LNCAP (cell line): ENCODE data around the gene SLC17A3.

Experiments
- TF ChIP-seq, protein P1 (sequence below): fragments of 450-650 bp; IDR thresholded peaks from 2 replicates; pipeline ENCODE4 v1.5.1; 2017; ENCODE audit warnings: mild to moderate bottlenecking

SLC17A3 gene

DNA sequence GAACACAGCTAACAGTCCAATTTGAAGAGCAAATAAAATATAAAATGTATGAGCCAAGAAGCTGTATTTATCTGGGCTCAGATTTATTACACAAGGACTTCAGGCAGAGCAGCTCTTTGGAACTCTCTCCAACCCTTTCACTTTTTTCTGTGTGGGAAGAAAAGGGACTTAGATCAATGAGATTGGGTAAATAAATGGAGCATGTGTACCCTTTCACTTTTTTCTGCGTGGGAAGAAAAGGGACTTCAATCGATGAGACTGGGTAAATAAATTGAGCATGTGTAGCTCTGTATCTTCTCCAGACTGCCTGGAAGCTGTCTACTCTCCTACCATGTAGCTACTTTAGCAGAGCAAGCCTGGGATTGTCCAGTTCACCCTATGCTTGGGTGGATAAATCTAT, 10.7 kb downstream of the SLC17A3 start:
- TF ChIP-seq, protein P1, sequence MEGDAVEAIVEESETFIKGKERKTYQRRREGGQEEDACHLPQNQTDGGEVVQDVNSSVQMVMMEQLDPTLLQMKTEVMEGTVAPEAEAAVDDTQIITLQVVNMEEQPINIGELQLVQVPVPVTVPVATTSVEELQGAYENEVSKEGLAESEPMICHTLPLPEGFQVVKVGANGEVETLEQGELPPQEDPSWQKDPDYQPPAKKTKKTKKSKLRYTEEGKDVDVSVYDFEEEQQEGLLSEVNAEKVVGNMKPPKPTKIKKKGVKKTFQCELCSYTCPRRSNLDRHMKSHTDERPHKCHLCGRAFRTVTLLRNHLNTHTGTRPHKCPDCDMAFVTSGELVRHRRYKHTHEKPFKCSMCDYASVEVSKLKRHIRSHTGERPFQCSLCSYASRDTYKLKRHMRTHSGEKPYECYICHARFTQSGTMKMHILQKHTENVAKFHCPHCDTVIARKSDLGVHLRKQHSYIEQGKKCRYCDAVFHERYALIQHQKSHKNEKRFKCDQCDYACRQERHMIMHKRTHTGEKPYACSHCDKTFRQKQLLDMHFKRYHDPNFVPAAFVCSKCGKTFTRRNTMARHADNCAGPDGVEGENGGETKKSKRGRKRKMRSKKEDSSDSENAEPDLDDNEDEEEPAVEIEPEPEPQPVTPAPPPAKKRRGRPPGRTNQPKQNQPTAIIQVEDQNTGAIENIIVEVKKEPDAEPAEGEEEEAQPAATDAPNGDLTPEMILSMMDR: no peak

DNA sequence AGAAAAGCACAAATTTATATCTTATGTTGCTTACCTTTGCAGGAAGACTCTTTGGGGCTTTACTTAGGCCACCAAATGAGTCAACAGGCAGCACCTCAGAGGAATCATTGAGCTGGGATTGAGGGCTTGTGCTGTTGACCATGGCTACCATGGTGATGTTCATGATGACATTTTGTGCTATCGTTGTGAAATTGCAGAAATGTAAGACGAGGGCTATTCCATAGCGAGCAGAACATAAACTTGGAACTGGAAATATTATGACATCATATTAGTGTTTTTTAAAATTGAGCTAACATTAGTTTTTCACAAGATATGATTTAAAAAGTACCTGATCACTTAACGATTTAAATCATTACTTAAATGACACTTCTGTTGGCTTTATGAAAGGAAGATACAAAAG, 11.8 kb downstream of the SLC17A3 start:
- TF ChIP-seq, protein P1: no peak

DNA sequence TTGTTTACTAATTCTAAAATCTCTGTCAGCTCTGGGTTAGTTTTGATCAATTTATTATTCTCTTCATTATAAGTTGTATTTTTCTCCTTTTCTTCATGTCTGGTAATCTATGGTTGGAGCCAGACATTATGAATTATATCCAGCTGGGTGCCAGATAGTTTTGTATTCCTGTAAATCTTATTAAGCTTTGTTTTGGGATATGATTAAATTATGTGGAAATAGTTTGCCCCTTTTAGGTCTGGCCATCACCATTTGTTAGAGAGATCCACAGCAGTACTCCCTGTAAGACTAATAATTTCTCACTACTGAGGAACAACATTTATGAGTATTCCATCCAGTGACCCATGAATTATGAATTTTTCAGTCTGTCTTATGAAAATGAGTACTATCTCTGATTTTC, 21.3 kb downstream of the SLC17A3 start:
- TF ChIP-seq, protein P1: no peak

DNA sequence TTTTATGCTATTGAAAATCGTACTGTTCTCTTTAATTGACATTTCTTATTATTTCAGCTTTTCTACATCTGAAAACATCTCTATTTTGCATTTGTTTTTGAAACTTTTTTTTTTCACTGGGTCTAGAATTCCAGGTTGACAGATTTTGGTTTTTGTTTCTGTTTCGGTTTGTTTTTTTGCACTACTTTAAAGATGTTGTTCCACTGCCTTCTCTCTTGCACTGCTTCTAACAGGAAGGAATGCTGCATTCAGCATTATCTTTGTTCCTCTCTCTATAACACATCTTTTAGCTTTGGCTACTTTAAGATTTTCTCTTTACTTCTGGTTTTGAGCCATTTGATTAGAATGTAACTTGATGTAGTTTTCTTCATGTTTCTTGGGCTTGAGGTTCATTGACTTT, 22.1 kb downstream of the SLC17A3 start:
- TF ChIP-seq, protein P1: no peak

DNA sequence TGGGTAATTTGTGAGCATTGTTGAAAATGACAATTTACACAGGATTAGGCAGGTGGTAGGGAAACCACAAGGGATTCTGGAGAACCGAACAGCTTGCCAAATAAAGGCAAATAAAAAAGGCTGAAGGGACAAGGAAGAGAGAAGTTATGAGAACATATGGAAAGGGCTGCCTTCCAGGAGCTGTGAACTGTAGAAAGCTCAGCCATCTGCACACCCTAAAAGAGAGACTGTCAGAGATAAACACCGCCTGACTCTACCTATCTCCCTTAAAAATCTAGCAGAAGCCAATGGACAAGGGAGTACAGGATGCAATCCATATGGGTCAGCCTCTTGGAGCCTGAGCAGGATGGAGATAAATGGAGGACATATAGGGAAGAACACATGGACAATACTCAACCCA, 29.5 kb downstream of the SLC17A3 start:
- TF ChIP-seq, protein P1: no peak

DNA sequence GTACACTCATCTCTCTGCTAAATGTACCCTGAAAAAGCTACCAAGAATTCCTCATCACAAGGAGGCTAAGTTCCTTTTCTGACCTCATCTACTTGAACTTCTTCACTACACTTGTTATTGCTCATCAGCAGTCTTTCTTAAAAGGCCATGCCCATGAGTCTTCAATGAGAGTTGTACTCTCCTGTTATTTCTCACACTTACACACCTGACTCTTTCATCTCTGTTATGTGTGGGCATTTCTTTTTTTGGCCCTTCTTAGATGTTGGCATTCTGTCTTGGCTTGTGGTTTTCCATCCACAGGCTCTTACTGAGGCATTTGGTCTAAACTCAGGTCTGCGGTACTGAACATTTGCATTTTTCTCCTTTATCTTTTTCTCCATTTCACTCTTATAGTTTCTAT, 31.5 kb downstream of the SLC17A3 start:
- TF ChIP-seq, protein P1: no peak

DNA sequence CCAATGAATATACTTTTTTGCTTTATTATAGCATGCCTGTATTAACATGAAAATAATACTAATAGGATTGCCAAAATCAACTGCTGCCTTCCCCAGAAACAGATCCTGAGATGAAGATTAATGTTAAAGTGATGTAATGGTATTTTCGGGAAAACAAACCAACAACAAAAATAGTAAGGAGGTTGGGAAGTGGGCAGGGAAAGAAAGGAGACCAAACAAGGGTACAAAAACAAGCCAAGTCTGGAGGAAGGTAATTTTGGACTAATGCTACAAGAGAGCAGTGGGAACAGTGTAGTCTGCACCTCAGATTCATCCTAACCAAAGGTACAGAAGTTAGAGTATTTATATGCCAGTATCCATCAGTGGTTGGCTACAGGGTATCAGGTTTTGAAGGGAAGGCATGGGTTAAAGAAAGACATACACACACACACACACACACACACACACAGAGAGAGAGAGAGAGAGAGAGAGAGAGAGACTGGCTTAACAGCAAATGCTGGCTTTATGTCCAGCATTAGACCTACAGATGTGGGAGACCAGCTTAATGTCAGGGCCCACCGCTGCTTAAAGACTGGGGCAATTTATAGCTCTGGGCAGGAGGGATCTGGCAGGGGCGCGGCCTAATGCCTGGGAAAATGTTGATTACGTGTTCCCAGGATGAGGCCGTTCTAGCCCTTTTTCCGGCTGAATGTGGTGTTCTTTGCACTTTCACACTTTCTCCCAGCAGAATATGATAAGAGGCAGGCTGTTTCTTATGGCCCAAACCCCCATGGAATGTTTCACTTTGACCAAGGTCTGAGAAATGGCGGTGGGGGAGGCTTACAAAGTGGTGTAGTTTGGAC, 38.4 kb downstream of the SLC17A3 start:
- TF ChIP-seq, protein P1: no peak
